ENCODE data around the gene TENM3.
"Not testable (repeated sequence)": the region's sequence is repeated elsewhere in the genome, so short reads cannot be mapped to it uniquely, and the experiment has no call there.

Gene TENM3

GRCh38 chr4:182343453-182343852 lies 100.3 kb downstream of the TENM3 start:
- DNase-seq = no peak

- no peak for DNase-seq
Observed at GRCh38 chr4:182344968-182345367, 101.8 kb downstream of the TENM3 start.

GRCh38 chr4:182346250-182346649 lies 103.0 kb downstream of the TENM3 start:
- no peak for DNase-seq

GRCh38 chr4:182346675-182347375 lies 103.6 kb downstream of the TENM3 start:
- peak; percentile 13 for DNase-seq

GRCh38 chr4:182348779-182349326 lies 105.7 kb downstream of the TENM3 start:
- no peak for DNase-seq

- DNase-seq = no peak
Observed at GRCh38 chr4:182350041-182350440, 106.8 kb downstream of the TENM3 start.

- DNase-seq = no peak
Observed at GRCh38 chr4:182351485-182351884, 108.3 kb downstream of the TENM3 start.

- no peak for DNase-seq
Observed at GRCh38 chr4:182354106-182354505, 110.9 kb downstream of the TENM3 start.

- DNase-seq = no peak
Observed at GRCh38 chr4:182354867-182355266, 111.7 kb downstream of the TENM3 start.

GRCh38 chr4:182367153-182367552 lies 124.0 kb downstream of the TENM3 start:
- DNase-seq = peak; percentile 45

GRCh38 chr4:182369211-182369610 lies 126.0 kb downstream of the TENM3 start:
- no peak for DNase-seq

GRCh38 chr4:182370491-182370890 lies 127.3 kb downstream of the TENM3 start:
- no peak for DNase-seq

GRCh38 chr4:182380771-182381181 lies 137.6 kb downstream of the TENM3 start:
- no peak for DNase-seq

GRCh38 chr4:182382941-182383340 lies 139.7 kb downstream of the TENM3 start:
- no peak for DNase-seq

- no peak for DNase-seq
Observed at GRCh38 chr4:182384631-182385091, 141.5 kb downstream of the TENM3 start.

GRCh38 chr4:182385897-182386296 lies 142.7 kb downstream of the TENM3 start:
- no peak for DNase-seq

- not testable (repeated sequence) for DNase-seq
Observed at GRCh38 chr4:182386576-182386975, 143.4 kb downstream of the TENM3 start.

GRCh38 chr4:182391111-182391684 lies 148.0 kb downstream of the TENM3 start:
- DNase-seq = no peak

- no peak for DNase-seq
Observed at GRCh38 chr4:182394181-182394580, 151.0 kb downstream of the TENM3 start.

GRCh38 chr4:182400081-182400480 lies 156.9 kb downstream of the TENM3 start:
- DNase-seq = no peak

GRCh38 chr4:182400790-182401189 lies 157.6 kb downstream of the TENM3 start:
- DNase-seq = no peak

GRCh38 chr4:182404376-182404775 lies 161.2 kb downstream of the TENM3 start:
- no peak for DNase-seq

GRCh38 chr4:182405087-182405486 lies 161.9 kb downstream of the TENM3 start:
- no peak for DNase-seq

- no peak for DNase-seq
Observed at GRCh38 chr4:182409271-182409670, 166.1 kb downstream of the TENM3 start.
